Eye (tissue), 1 donor: ENCODE data around the gene SH3BP4.

Experiments used
- DNase-seq: peaks from one replicate; pipeline ENCODE4 v3.0.0-alpha.2; 2015

Gene SH3BP4

DNA sequence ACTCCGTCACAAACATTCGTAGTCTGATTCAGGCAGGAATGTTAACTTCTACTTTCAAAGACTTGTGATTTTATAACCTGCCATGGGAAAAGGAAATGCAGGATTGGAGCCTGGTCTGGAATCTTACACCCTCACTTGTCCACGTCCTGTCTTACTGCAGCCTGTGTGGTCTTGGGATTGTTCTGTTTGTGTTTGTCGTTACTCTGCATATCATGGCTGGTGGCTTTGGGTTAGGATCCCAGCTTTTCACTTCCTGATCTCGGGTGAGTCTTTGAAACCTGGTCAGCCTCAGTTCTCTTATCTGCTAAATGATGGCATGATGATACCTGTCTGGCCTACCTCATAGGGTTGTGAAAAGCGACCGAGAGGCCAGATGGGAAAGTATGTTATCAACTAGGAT, 34.6 kb downstream of the SH3BP4 start:
- no peak for DNase-seq

DNA sequence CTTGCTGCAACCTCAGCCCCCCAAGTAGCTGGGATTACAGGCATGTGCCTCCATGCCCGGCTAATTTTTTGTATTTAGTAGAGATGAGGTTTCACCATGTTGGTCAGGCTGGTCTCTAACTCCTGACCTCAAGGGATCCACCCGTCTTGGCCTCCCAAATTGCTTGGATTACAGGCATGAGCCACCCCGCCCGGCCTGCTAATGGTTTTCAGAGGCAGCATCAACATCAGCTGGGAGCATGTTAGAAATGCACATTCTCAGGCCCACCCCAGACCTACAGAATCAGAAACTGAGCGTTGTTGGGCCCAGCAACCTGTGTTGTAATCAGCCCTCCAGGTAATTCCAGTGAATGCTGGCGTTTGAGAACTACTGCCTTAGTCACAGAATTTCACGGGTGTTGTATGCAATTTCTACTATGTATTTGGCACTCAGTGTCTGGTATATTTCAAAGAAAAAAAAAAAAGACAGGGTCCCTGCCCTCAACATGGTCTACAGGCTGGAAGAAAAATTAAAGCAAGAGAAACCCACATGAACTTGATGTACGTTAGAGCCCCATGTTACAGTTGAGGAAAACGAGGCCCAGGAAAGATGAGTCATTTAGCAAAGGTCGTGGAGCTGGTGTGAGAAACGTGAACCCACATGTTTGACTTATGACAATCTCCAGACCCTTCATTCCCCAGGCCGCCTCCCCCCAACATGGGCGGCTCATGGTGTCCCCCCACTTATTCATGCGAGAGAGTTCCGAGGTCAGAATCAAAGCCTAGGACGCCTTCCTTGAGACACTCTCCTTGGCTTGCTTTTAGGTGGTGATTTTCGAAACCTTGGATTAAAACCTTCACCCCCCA, 35.3 kb downstream of the SH3BP4 start:
- DNase-seq = no peak

DNA sequence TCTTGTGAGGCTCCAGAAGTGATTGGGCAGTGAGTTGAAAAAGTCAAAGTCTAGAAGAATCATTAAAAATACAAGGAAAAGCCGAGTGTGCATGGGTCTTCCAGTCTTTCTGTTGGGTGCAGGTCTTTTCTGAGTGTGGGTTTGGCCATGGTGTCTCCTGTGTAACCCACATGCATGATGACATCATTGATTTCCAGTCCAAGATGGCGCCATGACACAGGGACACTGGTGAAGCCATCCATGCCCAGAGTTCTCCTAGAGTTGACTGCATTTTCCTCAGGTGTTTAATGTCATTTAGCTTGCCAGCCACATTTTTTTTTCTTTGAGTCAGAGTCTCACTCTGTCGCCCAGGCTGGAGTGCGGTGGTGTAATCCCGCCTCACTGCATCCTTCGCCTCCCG, 35.9 kb downstream of the SH3BP4 start:
- DNase-seq = no peak

DNA sequence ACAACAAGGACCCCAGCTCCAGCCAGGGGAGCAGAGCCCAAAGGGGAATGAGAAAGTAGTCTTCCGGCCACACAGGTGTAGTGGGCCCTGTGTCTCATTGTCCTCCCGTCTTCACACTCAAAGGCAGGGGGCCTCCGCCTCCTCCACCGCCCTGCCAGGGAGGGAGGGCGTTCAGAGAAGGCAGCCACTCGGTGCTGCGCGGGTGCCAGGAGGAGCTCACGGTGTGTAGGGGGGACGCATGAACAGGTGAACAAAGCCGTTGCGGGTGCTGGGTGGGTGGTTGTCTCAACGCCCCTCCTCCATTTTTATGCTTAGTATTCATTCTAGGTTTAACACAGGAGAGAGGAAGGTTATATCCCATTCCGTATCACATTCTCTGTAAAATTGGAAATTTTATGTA, 36.7 kb downstream of the SH3BP4 start:
- DNase-seq = no peak

DNA sequence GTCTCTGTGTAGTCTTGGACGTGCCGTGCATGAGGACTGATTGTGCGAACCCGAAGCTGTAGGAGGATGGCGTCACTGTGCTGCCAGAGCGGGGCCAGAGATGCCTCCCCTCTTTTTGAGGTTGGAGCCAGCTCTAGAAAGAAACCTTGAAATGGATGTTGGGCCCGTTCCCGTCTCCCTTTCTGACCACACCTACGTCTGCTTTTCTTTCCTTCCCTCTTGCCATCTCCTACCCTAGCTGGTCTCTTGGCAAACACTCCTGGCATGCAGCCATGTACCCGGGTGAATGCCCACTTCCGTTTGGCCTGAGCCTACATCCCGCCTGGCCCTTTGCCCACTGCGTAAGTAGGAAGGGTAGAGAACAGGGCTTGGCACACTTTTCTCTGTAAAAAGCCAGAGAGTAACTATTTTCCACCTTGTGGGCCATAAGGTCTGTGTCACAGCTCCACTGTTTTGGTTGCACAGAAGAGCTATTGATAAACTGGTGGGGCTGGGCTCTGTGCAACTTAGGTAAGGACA, 37.4 kb downstream of the SH3BP4 start:
- DNase-seq = no peak

DNA sequence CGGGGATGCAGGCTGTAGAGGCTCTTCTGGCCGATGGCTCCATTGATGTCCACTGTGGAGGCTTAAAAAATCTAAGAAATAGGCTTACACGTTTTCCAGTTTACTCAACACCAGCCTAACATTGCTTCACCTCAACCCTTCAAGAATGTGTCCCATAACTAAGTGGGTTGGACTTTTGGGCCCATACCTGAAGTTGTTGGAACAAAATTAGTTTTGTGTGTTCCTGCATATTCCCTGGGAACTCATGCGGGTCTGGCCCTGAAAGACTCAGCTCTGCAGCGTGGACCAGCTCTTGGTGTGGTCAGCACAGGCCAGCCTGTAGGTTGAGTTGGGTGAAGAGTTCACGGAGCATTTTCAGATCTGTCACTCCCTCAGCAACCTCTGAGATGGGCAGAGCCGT, 38.5 kb downstream of the SH3BP4 start:
- no peak for DNase-seq

DNA sequence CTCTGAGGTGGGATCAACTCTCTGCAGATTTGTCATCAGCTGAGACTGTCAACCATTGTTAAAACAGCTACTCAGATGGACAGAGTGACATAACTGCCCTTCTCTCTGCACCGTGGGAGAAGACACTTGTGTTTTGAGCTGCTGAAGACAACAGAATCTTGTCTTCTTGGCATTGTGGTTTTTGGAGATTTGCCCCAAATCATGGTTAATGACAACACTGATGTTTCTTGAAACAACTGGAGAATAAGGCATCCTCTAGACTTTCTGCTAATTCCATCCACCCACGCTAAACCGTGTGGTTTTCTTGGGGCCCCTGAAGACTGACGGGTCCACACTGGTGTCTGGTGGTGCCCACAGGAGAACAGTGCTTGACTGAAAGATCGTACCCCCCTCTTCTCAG, 39.5 kb downstream of the SH3BP4 start:
- DNase-seq = no peak

DNA sequence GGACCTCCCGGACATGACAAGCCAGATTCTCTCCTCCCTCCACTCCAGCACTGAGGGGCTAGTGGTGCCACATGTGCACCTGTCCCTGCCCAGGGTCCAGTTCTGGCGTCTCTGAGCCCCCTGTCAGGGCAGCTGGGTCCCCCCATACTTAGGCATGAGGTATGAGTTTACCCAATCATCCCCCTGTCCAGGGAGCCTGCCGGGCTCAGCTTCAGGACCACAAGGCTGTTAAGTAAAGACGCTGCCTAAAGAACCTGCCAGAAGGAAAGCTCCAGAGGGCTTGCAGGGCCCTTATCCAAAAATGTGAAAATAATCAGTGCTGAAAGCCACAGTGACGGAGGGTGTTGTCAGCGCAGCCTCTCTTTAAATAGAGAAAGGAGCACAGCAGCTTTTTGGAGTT, 40.0 kb downstream of the SH3BP4 start:
- no peak for DNase-seq

DNA sequence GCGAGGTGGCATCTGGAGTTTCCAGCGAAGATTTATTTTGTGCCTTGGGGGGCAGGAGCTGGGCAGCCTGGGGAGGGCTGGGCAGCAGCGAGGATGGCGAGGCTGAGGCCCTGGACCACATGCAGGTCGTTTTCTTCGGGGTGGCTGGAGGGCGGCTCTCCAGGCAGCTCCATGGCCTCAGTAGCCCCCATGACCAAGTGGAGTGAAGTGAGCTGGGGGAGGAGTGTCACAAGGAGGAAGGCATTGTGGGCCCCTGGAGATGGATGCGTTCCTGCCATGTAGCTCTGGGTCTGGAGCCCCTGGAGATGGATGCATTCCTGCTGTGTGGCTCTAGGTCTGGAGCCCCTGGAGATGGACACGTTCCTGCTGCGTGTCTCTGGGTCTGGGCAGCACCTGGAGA, 40.4 kb downstream of the SH3BP4 start:
- DNase-seq = no peak

DNA sequence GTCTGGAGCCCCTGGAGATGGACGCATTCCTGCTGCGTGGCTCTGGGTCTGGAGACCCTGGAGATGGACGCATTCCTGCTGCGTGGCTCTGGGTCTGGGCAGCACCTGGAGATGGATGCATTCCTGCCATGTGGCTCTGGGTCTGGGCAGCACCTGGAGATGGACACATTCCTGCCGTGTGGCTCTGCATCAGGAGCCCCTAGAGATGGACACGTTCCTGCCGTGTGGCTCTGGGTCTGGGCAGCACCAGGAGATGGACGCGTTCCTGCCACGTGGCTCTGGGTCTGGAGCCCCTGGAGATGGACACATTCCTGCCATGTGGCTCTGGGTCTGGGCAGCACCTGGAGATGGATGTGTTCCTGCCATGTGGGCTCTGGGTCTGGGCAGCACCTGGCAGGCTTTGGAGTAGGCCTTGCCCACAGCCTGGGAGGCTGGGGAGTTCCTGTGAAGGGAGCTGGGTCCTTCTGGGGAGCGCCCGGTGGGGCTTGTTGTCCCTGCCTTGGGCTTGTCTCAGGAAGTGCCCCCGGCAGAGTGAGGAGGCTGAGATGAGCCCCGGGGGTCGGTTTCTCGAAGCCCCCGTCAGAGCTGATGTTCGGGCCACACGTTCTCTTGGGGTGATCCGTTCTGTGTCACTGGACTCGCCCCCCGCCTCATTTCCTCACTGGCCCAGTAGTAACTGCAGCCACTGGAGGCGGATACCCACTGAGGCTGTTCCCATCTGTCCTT, 41.0 kb downstream of the SH3BP4 start:
- no peak for DNase-seq

DNA sequence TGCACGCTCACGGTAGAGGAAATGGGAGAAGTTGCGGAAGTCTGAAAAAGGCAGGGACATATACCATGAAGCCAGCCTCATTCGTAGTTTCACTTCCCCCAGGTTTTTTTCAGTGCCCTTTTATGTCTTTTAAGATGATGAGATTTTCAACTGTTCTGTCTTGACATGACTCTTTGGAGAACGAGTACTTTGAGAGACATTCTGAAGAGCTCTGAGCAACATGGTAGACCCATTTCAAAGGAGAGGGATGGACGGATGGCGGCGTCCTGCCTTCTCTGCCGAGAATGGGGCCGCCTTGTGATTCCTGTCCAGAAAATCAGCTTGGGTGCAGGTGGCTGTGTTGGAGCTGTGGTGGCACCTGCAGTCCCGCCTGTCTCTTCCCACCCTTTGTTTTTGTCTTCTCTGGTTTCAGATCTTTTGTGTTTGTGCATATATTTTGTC, 41.7 kb downstream of the SH3BP4 start:
- no peak for DNase-seq

DNA sequence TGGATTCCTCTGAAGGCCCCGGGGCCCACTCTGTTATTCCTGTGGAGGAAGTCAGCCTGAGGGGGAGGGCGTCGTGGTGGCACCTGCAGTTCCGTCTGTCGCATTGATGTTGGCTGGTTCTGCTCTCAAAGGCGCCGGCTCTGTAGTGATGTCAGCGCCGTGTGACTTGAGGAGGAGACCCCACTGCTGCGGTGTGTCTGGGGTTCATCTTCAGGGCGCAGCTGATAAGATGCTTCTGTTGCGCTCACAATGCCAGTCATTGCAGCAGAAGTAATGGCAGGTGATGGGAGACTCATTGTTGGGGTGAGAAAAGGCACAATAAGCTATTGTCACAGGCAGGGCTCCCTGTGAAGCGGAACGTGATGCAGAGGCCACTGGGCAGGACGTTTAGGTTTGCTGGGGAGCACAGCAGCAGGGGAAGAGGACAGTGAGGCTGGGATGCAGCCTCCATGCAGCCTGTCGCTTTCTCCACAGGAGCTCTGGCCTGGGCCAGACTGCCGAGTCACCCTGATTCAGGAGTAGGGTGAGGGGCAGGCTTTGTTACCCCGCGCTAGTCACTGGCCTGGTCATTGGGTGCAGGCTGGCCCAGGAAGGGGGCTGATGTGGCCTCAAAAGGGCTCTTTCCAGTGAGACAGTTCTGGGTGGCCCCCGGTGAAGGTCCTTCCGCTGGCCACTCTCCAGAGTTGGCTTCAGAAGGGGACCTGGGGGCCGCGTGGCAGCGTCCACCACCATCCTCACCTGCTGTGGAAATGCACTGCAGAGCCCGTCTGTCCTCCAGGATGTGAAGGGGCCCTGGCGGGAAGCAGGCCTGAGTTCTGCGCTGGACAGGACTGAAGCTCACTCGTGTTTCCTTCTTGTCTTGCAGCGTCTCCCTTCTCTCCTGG, 42.9 kb downstream of the SH3BP4 start:
- DNase-seq = peak; percentile 83

DNA sequence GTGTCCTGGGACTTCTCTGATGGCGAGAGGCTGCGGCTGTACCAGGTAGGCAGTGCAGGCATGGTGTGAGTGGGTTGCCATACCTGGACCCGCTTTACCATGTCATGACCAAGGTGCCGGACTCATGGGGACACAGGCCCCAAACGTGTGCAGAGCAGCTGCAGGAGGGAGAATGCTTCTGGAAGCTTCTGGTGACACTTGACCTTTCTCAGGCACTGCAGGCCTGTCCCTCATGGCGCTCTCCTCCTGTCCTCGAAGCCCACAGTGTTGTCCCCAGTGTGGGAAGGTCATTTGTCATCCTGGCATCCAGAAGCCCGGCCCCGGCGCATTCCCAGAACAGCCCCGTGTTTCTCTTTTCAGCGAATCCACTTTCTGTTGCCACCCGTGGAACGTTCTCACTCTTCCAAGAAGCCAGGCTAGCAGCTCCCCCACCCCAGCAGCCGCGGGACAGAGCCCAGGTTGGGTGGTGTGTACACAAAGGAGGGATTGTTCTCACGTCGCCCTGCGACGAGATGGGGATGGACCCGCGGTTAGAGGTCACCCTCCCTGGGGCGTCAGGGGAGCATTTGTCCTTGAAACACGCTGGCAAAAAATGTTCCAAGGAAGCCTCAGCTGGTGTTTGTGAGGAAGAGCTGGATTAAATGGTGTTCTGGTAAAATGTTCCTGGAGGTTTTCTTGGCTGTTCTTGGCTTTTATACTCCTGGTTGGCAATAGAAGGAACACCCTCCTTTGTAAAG, 43.7 kb downstream of the SH3BP4 start:
- peak; percentile 53 for DNase-seq

DNA sequence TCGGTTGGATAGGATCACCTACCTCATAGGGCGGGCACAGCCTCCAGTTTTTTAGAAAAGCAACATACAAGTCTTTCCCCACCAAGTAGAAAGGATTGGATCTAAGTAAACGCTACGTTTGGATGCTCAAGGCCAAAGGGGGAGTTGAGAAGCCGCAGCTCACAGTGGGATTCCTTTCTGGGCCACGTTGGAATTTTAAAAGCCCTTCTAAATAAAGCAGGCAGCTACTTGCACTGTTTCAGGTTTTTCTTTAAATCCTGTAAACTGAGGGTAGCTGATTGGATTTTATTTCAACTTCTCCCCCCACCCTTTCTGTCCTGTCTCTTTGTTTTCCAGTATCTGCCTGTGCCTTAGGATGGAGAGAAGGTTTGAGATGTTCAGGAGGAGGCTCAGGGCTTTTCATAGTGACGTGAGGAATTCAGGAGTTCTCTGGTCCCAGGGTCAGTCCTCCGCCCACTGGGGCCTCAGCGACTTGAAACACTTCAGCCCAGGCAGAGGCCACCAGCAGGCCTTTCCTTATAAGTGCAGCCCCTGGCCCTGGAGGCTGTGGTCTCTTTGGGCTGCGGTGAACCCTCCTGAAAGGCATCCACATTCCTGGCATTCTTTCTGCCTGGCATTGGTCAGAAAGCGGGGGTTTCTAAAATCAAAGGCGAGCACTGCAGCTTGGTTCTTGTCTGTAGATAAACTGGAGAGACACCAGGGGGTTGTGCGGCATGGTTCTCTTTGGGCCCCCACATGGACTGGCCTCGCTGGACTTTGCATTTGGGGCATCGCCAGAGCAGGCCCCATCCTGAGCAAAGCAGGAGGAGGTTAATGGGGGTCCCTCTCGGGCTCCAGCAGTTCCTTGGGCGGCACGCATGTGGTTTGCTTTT, 44.5 kb downstream of the SH3BP4 start:
- DNase-seq = peak; percentile 76

DNA sequence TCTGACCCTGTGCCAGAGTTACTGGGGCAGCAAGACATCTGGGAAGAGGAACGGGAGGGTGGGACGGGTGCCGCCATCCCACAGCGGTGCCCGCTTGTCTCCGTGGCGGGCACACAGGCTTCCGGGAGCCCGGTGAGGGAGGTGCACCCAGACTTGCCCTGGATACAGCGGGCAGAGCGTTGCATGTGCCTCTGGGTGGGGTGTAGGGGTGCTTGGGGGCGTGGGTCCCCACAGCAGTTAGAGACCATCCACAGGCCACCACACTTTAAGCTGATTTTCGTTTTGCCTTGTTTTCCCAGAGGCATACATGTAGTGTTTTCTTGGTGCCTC, 45.1 kb downstream of the SH3BP4 start:
- no peak for DNase-seq

DNA sequence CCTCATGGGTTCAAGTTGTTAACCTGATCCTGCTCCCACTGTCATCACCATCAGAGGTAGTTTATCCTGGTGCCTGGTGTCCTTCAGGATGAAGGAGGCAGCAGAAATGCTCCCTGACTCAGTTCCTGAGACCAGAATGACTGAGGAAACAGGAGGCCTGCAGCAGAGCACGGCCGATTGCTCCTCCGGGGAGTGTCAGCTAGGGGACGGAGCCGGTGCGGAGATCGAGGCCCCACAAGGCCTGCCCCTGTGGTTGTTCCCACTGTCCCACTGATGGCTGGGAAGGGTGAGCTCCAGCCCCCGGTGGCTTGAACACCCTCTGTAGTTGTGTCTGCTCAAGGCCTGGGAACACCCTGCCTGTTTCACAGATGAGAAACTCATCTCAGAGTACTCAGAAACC, 45.6 kb downstream of the SH3BP4 start:
- no peak for DNase-seq

DNA sequence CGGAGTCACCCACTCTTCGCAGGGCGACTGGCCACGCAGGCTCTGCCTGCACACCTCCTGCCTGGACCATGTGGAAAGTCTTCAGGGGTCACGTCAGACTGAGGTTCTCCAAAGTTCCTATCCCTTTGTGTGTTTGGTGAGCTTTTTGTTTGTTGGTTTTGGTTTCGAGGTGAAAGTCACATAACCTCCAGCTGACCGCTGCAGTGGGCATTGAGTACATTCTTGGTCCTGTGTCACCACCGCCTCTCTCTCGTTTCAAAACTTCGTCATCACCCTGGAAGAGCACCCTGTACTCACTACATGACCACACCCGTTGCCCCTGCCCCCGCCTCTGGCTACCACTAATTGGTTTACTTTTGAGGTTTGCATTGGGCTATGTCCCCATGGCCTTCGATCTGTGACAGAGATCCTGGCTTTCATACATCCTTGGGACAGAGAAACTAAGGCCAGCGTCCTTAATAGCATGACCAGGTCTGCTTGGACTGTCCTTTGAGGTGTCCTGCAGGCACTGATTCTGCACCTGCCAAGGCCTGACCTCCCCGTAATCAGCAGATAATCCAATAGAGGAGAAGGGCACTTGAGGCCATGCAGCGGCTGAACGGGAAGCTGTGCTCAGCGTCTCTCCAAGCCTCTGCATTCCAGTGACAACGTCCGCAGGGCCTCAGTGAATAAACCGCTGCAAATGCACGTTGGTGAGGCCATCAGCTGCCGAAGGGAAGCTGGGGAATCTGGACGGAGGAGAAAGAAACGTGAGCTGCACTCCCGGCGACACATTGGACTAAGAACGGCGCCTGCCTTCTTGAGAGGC, 46.8 kb downstream of the SH3BP4 start:
- peak; percentile 78 for DNase-seq

DNA sequence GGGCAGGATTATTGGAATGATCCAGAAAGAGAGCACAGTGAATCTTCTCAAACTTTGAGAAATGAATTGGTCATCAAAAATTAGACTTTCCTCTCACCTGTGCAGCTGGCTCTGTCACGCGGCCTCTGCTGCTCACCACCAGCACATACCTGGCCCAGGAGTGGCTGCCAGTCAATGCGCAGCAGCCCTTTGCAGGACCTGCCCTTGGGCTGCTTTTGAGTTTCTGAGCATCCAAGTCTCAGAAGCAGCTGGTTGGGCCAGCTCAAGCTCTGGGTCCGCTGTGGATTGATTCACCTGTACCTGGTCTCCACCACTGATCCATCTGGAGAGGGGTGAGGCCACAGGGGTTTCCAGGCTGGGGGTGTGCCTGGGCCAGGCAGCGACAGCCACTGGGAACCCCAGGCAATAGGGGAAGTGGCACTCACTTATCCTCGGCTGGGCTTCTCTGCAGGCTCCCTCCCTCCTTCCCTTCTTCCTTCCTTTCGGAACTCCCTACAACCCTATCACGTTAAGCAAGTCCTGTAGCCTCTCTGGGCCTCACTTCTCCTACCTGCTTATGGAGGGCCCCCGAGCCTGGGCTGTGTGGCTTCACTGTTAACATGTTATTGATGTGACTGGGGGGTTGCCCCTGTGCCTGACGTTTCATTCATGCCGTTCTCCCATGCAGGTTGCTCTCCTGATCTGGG, 48.1 kb downstream of the SH3BP4 start:
- DNase-seq = no peak

DNA sequence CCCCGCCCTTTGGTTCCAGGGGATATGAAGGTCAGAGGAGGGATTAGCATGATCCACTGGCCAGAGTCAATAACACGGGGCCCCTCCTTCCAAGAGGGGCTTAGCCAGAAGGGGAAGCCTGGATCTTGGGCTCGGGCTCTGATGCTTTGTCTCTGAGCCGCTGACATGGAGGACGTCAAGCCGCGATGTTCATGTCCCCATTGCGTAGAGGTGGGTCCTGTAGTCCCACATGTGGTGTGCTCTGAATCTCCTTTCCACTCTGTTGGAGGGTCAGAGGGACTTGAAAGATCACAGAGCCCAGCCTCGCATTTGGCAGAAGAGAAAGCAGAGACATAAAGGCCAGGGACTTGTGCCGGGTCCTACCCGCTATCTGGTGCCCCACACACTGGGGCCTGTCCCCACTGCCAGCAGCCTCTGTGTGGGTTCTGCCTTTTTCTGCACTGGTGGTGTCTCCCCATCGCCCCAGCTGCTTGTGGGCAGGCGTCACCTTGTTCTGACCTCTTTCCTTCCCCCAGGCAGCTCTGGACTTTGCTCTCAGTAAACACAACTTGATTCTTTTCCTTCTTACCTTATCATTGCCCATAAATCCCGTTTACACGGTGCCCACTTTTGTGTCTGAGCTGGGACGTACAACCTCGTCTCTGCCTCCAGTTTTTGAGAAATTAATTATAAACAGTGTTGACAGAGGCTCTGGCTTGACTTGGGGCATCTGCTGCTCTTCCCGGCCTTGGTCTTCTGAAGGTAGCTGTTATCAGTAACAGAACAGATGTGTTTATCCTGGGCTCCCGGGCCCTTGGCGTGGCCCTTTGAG, 48.8 kb downstream of the SH3BP4 start:
- no peak for DNase-seq
